IMR-90 (cell line): ENCODE results near the gene TMEFF1. TPM values are rescaled to one million over a fixed set of nuclear protein-coding genes. Genes with fewer than 3 reads are reported as not detected.

Experiments
- ATAC-seq: fragments of 200-7000 bp; cut with Tn5 transposase; 2 replicates; pipeline ENCODE4 v1.9.1; 2020; ENCODE audit warnings: low read depth, mild to moderate bottlenecking, moderate library complexity
- BruUV-seq: library from RNA; stranded (reverse); fragments of 400-500 nt; replicated peaks from 2 replicates; lab custom pipeline; 2021; lab: Mats Ljungman, UMichigan
- CTCF ChIA-PET: fragments of 300-600 bp; formaldehyde crosslinking; extraction: SDS; loops from one replicate; lab custom pipeline; 2021; ENCODE audit warnings: antibody characterized with exemption; lab: Yijun Ruan, JAX
- POLR2A ChIA-PET: fragments of 300-600 bp; sonication (Branson Sonifier 250); formaldehyde crosslinking; loops from one replicate; lab custom pipeline; 2022; ENCODE audit warnings: antibody characterized with exemption; ENCODE audit not compliant: unreplicated experiment; lab: Charles Lee
- DNase-seq: peaks from one replicate; pipeline ENCODE4 v3.0.0; 2013
- H2AFZ ChIP-seq: replicated peaks from 2 replicates; pipeline ENCODE3; 2013; ENCODE audit warnings: low read length, mild to moderate bottlenecking; ENCODE audit not compliant: poor library complexity
- H2AK5ac ChIP-seq: 2 replicates; pipeline ENCODE4 v1.6.1; 2013; ENCODE audit warnings: low read depth, low read length, inconsistent platforms
- H2AK9ac ChIP-seq: replicated peaks from 2 replicates; pipeline ENCODE3; 2013; ENCODE audit warnings: mild to moderate bottlenecking, low read depth, low read length, moderate library complexity; ENCODE audit not compliant: poor library complexity
- H2BK120ac ChIP-seq: 2 replicates; pipeline ENCODE4 v1.6.1; 2013; ENCODE audit warnings: low read depth, low read length, inconsistent platforms
- H2BK15ac ChIP-seq: 3 replicates; pipeline ENCODE4 v1.6.1; 2013; ENCODE audit warnings: low read depth, low read length, inconsistent platforms
- H2BK20ac ChIP-seq: 2 replicates; pipeline ENCODE4 v1.6.1; 2013; ENCODE audit warnings: low read depth, mild to moderate bottlenecking, inconsistent platforms, low read length, moderate library complexity
- H2BK5ac ChIP-seq: 2 replicates; pipeline ENCODE4 v1.6.1; 2013; ENCODE audit warnings: mild to moderate bottlenecking, low read depth, low read length, inconsistent platforms; ENCODE audit not compliant: poor library complexity, severe bottlenecking
- H3K14ac ChIP-seq: replicated peaks from 2 replicates; pipeline ENCODE4 v1.6.1; 2013; ENCODE audit warnings: low read depth, low read length, inconsistent platforms
- H3K18ac ChIP-seq: 2 replicates; pipeline ENCODE4 v1.6.1; 2013; ENCODE audit warnings: low read depth, low read length, control low read depth
- H3K23ac ChIP-seq: 2 replicates; pipeline ENCODE4 v1.6.1; 2013; ENCODE audit warnings: low read depth, low read length, inconsistent platforms
- H3K27ac ChIP-seq: 2 replicates; pipeline ENCODE4 v1.5.1; 2013; ENCODE audit warnings: mild to moderate bottlenecking, control low read depth, low read length; ENCODE audit not compliant: insufficient read depth
- H3K27me3 ChIP-seq: 2 replicates; pipeline ENCODE4 v1.6.1; 2013; ENCODE audit warnings: low read length; ENCODE audit not compliant: control insufficient read depth, insufficient read depth
- H3K36me3 ChIP-seq: 2 replicates; pipeline ENCODE4 v1.6.1; 2013; ENCODE audit warnings: low read length, mixed read lengths; ENCODE audit not compliant: control insufficient read depth, insufficient read depth
- H3K4ac ChIP-seq: 2 replicates; pipeline ENCODE4 v1.6.1; 2013; ENCODE audit warnings: low read depth, low read length, inconsistent platforms
- H3K4me1 ChIP-seq: 2 replicates; pipeline ENCODE4 v1.6.1; 2013; ENCODE audit warnings: low read length, mixed read lengths; ENCODE audit not compliant: control insufficient read depth, insufficient read depth
- H3K4me2 ChIP-seq: 2 replicates; pipeline ENCODE4 v1.6.1; 2013; ENCODE audit warnings: low read depth, mild to moderate bottlenecking, control low read depth, low read length, moderate library complexity
- H3K4me3 ChIP-seq: 2 replicates; pipeline ENCODE4 v1.5.1; 2013; ENCODE audit warnings: low read depth, mild to moderate bottlenecking, control low read depth, low read length, moderate library complexity; ENCODE audit not compliant: insufficient read depth
- H3K56ac ChIP-seq: 2 replicates; pipeline ENCODE4 v1.6.1; 2013; ENCODE audit warnings: low read length, inconsistent platforms; ENCODE audit not compliant: insufficient read depth; ENCODE audit errors: extremely low read depth
- H3K79me1 ChIP-seq, 2 experiments: 2 replicates each; pipeline ENCODE4 v1.6.1; 2013; ENCODE audit warnings: low read length in 2 of 2, inconsistent platforms in 1 of 2, low read depth in 1 of 2
- H3K9ac ChIP-seq: 2 replicates; pipeline ENCODE4 v1.6.1; 2013; ENCODE audit warnings: low read depth, low read length, control low read depth
- H3K9me1 ChIP-seq: 2 replicates; pipeline ENCODE4 v1.6.1; 2013; ENCODE audit warnings: low read length, inconsistent platforms; ENCODE audit not compliant: insufficient read depth
- H3K9me3 ChIP-seq: 2 replicates; pipeline ENCODE4 v1.6.1; 2013; ENCODE audit warnings: low read length; ENCODE audit not compliant: control insufficient read depth, insufficient read depth
- H4K20me1 ChIP-seq: 2 replicates; pipeline ENCODE4 v1.6.1; 2013; ENCODE audit warnings: low read length, inconsistent platforms; ENCODE audit not compliant: insufficient read depth
- H4K5ac ChIP-seq: 2 replicates; pipeline ENCODE4 v1.6.1; 2013; ENCODE audit warnings: mild to moderate bottlenecking, low read depth, low read length, control low read depth
- H4K8ac ChIP-seq, 2 experiments: 2 replicates each; pipeline ENCODE4 v1.6.1; 2013; ENCODE audit warnings: low read depth in 2 of 2, low read length in 2 of 2, control low read depth in 1 of 2, inconsistent platforms in 1 of 2
- H4K91ac ChIP-seq: 2 replicates; pipeline ENCODE4 v1.6.1; 2013; ENCODE audit warnings: low read depth, low read length, inconsistent platforms; ENCODE audit not compliant: insufficient read depth
- BHLHE40 ChIP-seq: fragments of 150-350 bp; IDR thresholded peaks from 2 replicates; pipeline ENCODE4 v1.6.1; 2016; ENCODE audit warnings: mild to moderate bottlenecking, low read depth, low read length
- CEBPB ChIP-seq: IDR thresholded peaks from 2 replicates; pipeline ENCODE4 v1.6.1; 2012; ENCODE audit warnings: low read depth, low read length, improper control_type of control experiment
- POLR2A ChIP-seq: IDR thresholded peaks from 2 replicates; pipeline ENCODE4 v1.6.1; 2012; ENCODE audit warnings: mild to moderate bottlenecking, low read depth, low read length
- WGBS, 2 experiments: methylation state at CpG; one replicate each; pipeline versions ENCODE4 v1.1.5 to v1.1.7; 2013; ENCODE audit warnings: missing lambda C conversion rate in 2 of 2; ENCODE audit not compliant: insufficient read length in 1 of 2; ENCODE audit errors: extremely low coverage in 2 of 2; 5-methylcytosine and 5-hydroxymethylcytosine counted together
- dilution Hi-C: fragments of 300-500 bp; cut with HindIII; formaldehyde crosslinking; loops from one replicate; pipeline ENCODE4 v1.14.3; 2018; ENCODE audit warnings: low sequenced_read_pairs; ENCODE audit not compliant: unreplicated experiment
- in situ Hi-C: fragments of 300-500 bp; cut with MboI; formaldehyde crosslinking; loops from 3 replicates; pipeline ENCODE4 v1.14.3; 2019; ENCODE audit warnings: low sequenced_read_pairs, inconsistent platforms, mixed read lengths
- intact Hi-C: fragments of 100-400 bp; cut with micrococcal nuclease; formaldehyde crosslinking; loops from 2 replicates; pipeline ENCODE4 v1.10.0; 2022
- polyA plus RNA-seq, 3 experiments: library from polyadenylated mRNA; depleted of rRNA; stranded (reverse); fragments of >200 nt; gene quantifications; 2 replicates each; pipeline ENCODE4 v1.2.3, GENCODE V29; 2012; ENCODE audit warnings: low replicate concordance in 1 of 3
- total RNA-seq: library from RNA; depleted of rRNA; stranded (reverse); fragments of >200 nt; gene quantifications from 2 replicates; pipeline ENCODE4 v1.2.3, GENCODE V29; 2012
- TF ChIP-seq, protein P1 (sequence below): fragments of 150-350 bp; IDR thresholded peaks from 2 replicates; pipeline ENCODE4 v1.6.1; 2017; ENCODE audit warnings: mild to moderate bottlenecking, antibody characterized with exemption, low read length, low read depth
- TF ChIP-seq, protein P2 (sequence below): conservative IDR thresholded peaks from 2 replicates; pipeline ENCODE4 v1.5.1; 2012; ENCODE audit warnings: mild to moderate bottlenecking, low read depth, low read length, improper control_type of control experiment

Gene TMEFF1
- total and polyA plus RNA-seq, 2 of the 4 experiments (the other 2 are of a cell fraction) = 0.62 to 0.90 TPM

DNA sequence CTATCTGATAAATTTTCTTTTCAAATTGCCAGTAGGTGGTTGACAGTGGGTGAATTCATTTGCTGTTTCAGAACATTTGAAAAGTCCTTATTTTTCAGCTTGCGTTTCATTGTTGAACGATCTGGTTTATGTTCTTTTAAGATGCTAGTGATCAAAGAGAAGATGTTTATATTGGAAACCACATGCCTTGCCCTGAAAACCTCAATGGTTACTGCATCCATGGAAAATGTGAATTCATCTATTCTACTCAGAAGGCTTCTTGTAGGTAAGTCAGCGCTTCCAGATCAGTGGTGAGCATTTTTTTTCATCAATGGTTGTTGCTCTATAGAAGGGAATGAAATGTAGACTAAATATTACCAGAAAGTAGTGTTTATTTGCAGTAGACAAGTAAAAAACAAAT lies 88.3 kb downstream of the TMEFF1 start:
- POLR2A ChIA-PET = no interaction called here
- Histone ChIP-seq H3K36me3 (peaks cover 2% of the 10 kb centered on the region; the same call in 1 of the 2 replicates), H3K18ac (no peak overlapping the region), H4K8ac (no peak overlapping the region), H3K79me1 (no peaks in the 10 kb centered on the region; a peak in 1 of 4 replicates), H3K23ac (no peak overlapping the region), H3K9me3 (no peaks in the 10 kb centered on the region), H4K5ac (no peak overlapping the region), H3K9me1 (no peaks in the 10 kb centered on the region), H3K56ac (no peak overlapping the region), H3K4me2 (no peak overlapping the region), H2AK9ac (no peak overlapping the region), H2BK15ac (no peak overlapping the region), H4K91ac (no peak overlapping the region), H3K4me3 (no peak overlapping the region), H3K27ac (no peak overlapping the region), H3K14ac (no peak overlapping the region), H2BK5ac (no peak overlapping the region), H3K4ac (no peak overlapping the region), H2BK20ac (no peak overlapping the region), H3K4me1 (no peaks in the 10 kb centered on the region), H3K9ac (no peak overlapping the region), H3K27me3 (no peaks in the 10 kb centered on the region), H4K20me1 (no peaks in the 10 kb centered on the region; the same call in 1 of the 2 replicates), H2AFZ (no peak overlapping the region), H2BK120ac (no peak overlapping the region), H2AK5ac (no peak overlapping the region)
- in situ Hi-C loops (no loop called here), intact Hi-C loops (no loop called here), dilution Hi-C loops (no loop called here)
- no TSS peak for BruUV-seq
- no peak for TF ChIP-seq POLR2A
- TF ChIP-seq, protein P1, sequence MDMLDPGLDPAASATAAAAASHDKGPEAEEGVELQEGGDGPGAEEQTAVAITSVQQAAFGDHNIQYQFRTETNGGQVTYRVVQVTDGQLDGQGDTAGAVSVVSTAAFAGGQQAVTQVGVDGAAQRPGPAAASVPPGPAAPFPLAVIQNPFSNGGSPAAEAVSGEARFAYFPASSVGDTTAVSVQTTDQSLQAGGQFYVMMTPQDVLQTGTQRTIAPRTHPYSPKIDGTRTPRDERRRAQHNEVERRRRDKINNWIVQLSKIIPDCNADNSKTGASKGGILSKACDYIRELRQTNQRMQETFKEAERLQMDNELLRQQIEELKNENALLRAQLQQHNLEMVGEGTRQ = no peak
- TF ChIP-seq, protein P2, sequence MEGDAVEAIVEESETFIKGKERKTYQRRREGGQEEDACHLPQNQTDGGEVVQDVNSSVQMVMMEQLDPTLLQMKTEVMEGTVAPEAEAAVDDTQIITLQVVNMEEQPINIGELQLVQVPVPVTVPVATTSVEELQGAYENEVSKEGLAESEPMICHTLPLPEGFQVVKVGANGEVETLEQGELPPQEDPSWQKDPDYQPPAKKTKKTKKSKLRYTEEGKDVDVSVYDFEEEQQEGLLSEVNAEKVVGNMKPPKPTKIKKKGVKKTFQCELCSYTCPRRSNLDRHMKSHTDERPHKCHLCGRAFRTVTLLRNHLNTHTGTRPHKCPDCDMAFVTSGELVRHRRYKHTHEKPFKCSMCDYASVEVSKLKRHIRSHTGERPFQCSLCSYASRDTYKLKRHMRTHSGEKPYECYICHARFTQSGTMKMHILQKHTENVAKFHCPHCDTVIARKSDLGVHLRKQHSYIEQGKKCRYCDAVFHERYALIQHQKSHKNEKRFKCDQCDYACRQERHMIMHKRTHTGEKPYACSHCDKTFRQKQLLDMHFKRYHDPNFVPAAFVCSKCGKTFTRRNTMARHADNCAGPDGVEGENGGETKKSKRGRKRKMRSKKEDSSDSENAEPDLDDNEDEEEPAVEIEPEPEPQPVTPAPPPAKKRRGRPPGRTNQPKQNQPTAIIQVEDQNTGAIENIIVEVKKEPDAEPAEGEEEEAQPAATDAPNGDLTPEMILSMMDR = no peak
- no peak for TF ChIP-seq CEBPB
- no peak for TF ChIP-seq BHLHE40
- no peak for ATAC-seq
- DNase-seq = peak; percentile 55
- no CpG with 5 or more reads among the region's 3 CpGs for WGBS, 2 experiments
- CTCF ChIA-PET = no interaction called here
